ENCODE measurements around the gene PLEKHA1.

PLEKHA1 gene

DNA sequence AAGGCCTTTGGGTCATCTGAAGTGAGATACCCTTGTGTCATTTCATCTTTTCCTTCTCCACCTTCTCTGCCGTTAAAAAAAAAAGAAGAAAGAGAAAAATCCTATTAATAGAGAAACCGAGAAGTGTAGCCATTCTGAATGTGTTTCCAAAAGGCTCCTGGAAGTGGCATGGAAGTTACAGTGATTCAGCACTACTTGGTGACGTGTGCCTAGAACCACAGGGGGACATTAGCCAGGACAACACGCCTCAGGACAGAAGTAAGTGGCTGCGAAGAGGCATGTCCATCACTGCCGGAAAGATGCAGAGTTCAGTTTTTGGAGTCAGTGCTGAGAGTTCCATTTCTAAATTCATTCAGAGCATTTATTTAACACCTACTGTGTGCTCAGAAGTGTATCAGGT is 93.2 kb downstream of the PLEKHA1 start:
- TF ChIP-seq, protein P1, sequence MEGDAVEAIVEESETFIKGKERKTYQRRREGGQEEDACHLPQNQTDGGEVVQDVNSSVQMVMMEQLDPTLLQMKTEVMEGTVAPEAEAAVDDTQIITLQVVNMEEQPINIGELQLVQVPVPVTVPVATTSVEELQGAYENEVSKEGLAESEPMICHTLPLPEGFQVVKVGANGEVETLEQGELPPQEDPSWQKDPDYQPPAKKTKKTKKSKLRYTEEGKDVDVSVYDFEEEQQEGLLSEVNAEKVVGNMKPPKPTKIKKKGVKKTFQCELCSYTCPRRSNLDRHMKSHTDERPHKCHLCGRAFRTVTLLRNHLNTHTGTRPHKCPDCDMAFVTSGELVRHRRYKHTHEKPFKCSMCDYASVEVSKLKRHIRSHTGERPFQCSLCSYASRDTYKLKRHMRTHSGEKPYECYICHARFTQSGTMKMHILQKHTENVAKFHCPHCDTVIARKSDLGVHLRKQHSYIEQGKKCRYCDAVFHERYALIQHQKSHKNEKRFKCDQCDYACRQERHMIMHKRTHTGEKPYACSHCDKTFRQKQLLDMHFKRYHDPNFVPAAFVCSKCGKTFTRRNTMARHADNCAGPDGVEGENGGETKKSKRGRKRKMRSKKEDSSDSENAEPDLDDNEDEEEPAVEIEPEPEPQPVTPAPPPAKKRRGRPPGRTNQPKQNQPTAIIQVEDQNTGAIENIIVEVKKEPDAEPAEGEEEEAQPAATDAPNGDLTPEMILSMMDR (IDR thresholded peaks at IDR 0.05; ENCODE audit: borderline replicate concordance, insufficient read depth, low read depth, low read length), result no peak
- H3K4me3 ChIP-seq (ENCODE audit: low read depth, low read length), result no peak overlapping the region

- H3K4me3 ChIP-seq (ENCODE audit: low read depth, low read length), result no peak overlapping the region
- TF ChIP-seq, protein P1 (IDR thresholded peaks at IDR 0.05; ENCODE audit: borderline replicate concordance, insufficient read depth, low read depth, low read length), result no peak
These were observed 93.9 kb downstream of the PLEKHA1 start for GRCh38 chr10:122468307-122468925.

DNA sequence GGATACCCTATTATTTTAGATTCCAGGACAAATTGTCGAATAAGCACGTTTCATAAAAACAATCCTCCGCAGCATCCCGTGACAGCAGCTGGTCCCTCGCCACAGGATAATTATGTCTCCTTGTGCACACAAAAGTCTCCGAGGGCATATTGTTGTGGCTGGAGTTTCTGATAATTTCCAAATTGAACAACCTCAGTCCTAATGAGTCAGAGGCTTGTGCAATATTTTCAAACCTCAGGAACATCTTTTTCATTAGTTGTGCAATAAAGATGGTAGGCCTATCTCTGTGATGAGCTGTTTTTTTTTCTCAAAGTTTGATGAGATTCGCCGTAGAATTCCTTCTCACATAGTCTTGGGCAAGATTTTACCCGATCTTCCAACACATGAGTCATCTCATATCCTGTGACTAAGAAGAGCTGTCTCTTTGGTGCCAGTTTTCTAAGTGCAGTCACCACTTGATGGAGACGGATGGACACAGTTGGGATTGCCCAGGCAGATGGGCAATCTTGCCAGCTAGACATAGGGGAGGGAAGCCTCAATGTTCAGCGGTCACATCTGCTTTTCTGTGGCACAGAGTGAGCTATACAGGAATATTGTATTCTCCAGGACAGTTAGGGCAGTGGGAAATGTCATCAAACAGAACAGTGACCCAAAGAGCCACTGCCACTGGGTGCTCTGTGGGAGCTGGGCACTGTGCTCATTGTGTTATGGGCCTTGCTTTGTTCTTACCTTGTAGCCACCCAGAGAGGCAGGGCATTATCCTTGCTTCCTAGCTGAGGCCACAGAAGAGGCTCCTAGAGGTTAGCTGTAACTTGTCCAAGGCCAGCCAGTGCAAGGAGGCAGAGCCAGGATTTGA is 94.6 kb downstream of the PLEKHA1 start:
- TF ChIP-seq, protein P1 (IDR thresholded peaks at IDR 0.05; ENCODE audit: borderline replicate concordance, insufficient read depth, low read depth, low read length), result no peak
- H3K4me3 ChIP-seq (ENCODE audit: low read depth, low read length), result no peak overlapping the region

GRCh38 chr10:122469848-122470247 is 95.3 kb downstream of the PLEKHA1 start:
- TF ChIP-seq, protein P1 (IDR thresholded peaks at IDR 0.05; ENCODE audit: borderline replicate concordance, insufficient read depth, low read depth, low read length), result no peak
- H3K4me3 ChIP-seq (ENCODE audit: low read depth, low read length), result no peak overlapping the region

DNA sequence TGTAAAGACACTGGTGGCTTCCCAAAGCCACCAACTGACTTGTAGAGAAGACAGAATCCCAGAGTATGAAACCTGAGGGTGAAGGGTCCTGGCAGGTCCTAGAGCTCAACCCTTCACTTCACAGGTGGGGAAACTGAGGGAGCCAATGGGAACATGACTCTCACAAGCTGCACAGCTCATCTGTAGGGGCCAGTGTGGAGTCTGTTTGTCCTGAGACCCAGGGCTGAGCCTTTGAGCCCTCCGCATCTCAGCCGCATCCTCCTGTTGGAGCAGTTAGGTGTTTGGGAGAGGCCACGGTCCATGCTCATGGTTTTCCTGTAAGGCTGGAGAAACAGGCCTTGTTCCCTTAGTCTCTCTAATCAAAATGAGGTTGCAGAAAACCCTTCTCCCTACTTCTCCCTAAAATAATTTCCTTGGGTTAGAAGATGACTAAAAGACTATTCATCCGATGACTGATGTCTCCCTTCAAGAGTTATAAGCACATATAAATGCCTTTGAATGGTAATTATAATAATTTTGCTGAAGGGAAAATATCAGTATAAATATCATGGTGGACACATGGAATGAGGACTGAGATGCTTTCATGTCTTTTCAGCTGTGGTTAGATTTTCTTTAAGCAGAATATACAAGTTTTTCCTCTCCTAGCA is 97.1 kb downstream of the PLEKHA1 start:
- no peak overlapping the region for H3K4me3 ChIP-seq (ENCODE audit: low read depth, low read length)
- TF ChIP-seq, protein P1 (IDR thresholded peaks at IDR 0.05; ENCODE audit: borderline replicate concordance, insufficient read depth, low read depth, low read length), result no peak

DNA sequence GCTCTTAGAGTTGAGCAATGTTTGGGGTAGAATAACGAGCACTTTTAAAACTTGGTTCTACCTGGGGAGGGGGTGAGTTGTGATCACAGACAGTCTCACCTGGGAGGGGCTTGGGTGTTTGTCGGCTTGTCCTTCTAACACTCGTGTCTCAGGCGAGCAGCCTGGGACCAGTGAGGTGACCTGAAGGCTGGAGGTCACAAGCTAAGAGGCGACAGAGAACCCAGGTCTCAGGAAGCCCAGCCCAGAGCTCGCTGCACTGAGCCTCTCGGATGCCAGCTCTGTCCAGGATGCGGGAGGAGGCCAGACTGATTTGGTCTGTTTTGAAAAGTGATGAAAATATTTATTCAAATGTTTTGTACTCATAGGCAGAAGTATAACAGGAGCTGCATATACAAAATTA is 98.6 kb downstream of the PLEKHA1 start:
- TF ChIP-seq, protein P1 (IDR thresholded peaks at IDR 0.05; ENCODE audit: borderline replicate concordance, insufficient read depth, low read depth, low read length), result no peak
- H3K4me3 ChIP-seq (ENCODE audit: low read depth, low read length), result no peak overlapping the region
